HEK293T (cell line): ENCODE measurements around the gene GPR55.

ENCODE experiments used
- ARNT ChIP-seq: fragments of 450-650 bp; IDR thresholded peaks from 2 replicates; pipeline ENCODE4 v1.6.1; 2017; ENCODE audit warnings: mild to moderate bottlenecking
- BHLHE40 ChIP-seq: fragments of 450-650 bp; IDR thresholded peaks from 2 replicates; pipeline ENCODE4 v1.6.1; 2016; ENCODE audit warnings: mild to moderate bottlenecking, moderate library complexity, borderline replicate concordance
- FOXA1 ChIP-seq: fragments of 450-650 bp; IDR thresholded peaks from 2 replicates; pipeline ENCODE4 v1.6.1; 2016; ENCODE audit warnings: mild to moderate bottlenecking
- FOXM1 ChIP-seq: fragments of 450-650 bp; IDR thresholded peaks from 2 replicates; pipeline ENCODE4 v1.6.1; 2017; ENCODE audit warnings: mild to moderate bottlenecking, borderline replicate concordance
- L3MBTL2 ChIP-seq: fragments of 450-650 bp; conservative IDR thresholded peaks from 2 replicates; pipeline ENCODE4 v1.6.1; 2016; ENCODE audit warnings: mild to moderate bottlenecking
- PKNOX1 ChIP-seq: fragments of 450-650 bp; IDR thresholded peaks from 2 replicates; pipeline ENCODE4 v1.6.1; 2016
- SP1 ChIP-seq: fragments of 450-650 bp; IDR thresholded peaks from 2 replicates; pipeline ENCODE4 v1.6.1; 2017
- SUZ12 ChIP-seq: fragments of 450-650 bp; IDR thresholded peaks from 2 replicates; pipeline ENCODE4 v1.6.1; 2016; ENCODE audit warnings: mild to moderate bottlenecking
- ZNF384 ChIP-seq: fragments of 450-650 bp; IDR thresholded peaks from 2 replicates; pipeline ENCODE4 v1.6.1; 2016

GRCh38 chr2:230870544-230871360 lies 54.3 kb downstream of the GPR55 start:
- TF ChIP-seq PKNOX1 (peak; percentile 49; the same call in 1 of the 2 replicates), ZNF384 (no peak), FOXM1 (no peak), ARNT (no peak), FOXA1 (no peak), BHLHE40 (no peak), SP1 (no peak), SUZ12 (no peak), L3MBTL2 (no peak)
